SK-N-SH (cell line): Measurements from ENCODE around the gene PRKCA. TPM values are rescaled to one million over a fixed set of nuclear protein-coding genes. Genes with fewer than 3 reads are reported as not detected.

Source experiments
- CTCF ChIA-PET: fragments of 300-600, 350-600 bp; formaldehyde crosslinking; extraction: SDS; loops from one replicate; lab custom pipeline; 2021; lab: Yijun Ruan, JAX
- POLR2A ChIA-PET: fragments of 350-600 bp; sonication (Branson Sonifier 250); formaldehyde crosslinking; extraction: SDS; loops from one replicate; lab custom pipeline; 2020; ENCODE audit warnings: antibody characterized with exemption, inconsistent platforms; lab: Yijun Ruan, JAX
- DNase-seq: peaks from one replicate; pipeline ENCODE4 v3.0.0; 2012
- H2AFZ ChIP-seq: fragments of 200-600 bp; sonication (generic); 2 replicates; pipeline ENCODE4 v1.8.1; 2016; ENCODE audit warnings: antibody characterized with exemption, mild to moderate bottlenecking, low read depth
- H3F3A ChIP-seq: fragments of 200-600 bp; sonication (generic); replicated peaks from 2 replicates; pipeline ENCODE3; 2016; ENCODE audit warnings: antibody characterized with exemption, mild to moderate bottlenecking; ENCODE audit not compliant: insufficient read depth
- H3K27ac ChIP-seq, 2 experiments: fragments of 200-500 bp in 1 of 2; fragments of 200-600 bp in 1 of 2; sonication (Bioruptor generic) in 1 of 2; sonication (generic), shearing (Covaris generic) in 1 of 2; 2 replicates each; pipeline versions ENCODE4 v1.5.1 to v1.6.1; 2014 to 2016; ENCODE audit warnings: low read depth in 2 of 2, inconsistent platforms in 1 of 2, low read length in 1 of 2, mild to moderate bottlenecking in 1 of 2, mixed read lengths in 1 of 2
- H3K27me3 ChIP-seq: fragments of 200-600 bp; sonication (generic), shearing (Covaris generic); 2 replicates; pipeline ENCODE4 v1.6.1; 2016; ENCODE audit warnings: mixed run types; ENCODE audit not compliant: insufficient read depth
- H3K36me3 ChIP-seq, 2 experiments: fragments of 200-500 bp in 1 of 2; fragments of 200-600 bp in 1 of 2; sonication (Bioruptor generic) in 1 of 2; sonication (generic) in 1 of 2; replicated peaks in 1 of 2; 2 replicates each; pipeline versions ENCODE3 to v1.5.1; 2014 to 2016; ENCODE audit warnings: low read length in 1 of 2, mild to moderate bottlenecking in 1 of 2; ENCODE audit not compliant: insufficient read depth in 2 of 2, control insufficient read depth in 1 of 2
- H3K4me1 ChIP-seq, 2 experiments: fragments of 200-500 bp in 1 of 2; fragments of 200-600 bp in 1 of 2; sonication (Bioruptor generic) in 1 of 2; sonication (generic), shearing (Covaris generic) in 1 of 2; 2 replicates each; pipeline versions ENCODE4 v1.5.1 to v1.6.1; 2014 to 2016; ENCODE audit warnings: low read depth in 1 of 2, low read length in 1 of 2, mixed run types in 1 of 2; ENCODE audit not compliant: insufficient read depth in 2 of 2, control insufficient read depth in 1 of 2
- H3K4me2 ChIP-seq: fragments of 200-600 bp; sonication (generic), shearing (Covaris generic); 2 replicates; pipeline ENCODE4 v1.6.1; 2017; ENCODE audit warnings: mixed run types
- H3K4me3 ChIP-seq, 2 experiments: fragments of 200-500 bp in 1 of 2; fragments of 200-600 bp in 1 of 2; sonication (Bioruptor generic) in 1 of 2; sonication (generic), shearing (Covaris generic) in 1 of 2; 2 replicates each; pipeline versions ENCODE4 v1.5.1 to v1.8.1; 2014 to 2016; ENCODE audit warnings: low read depth in 2 of 2, inconsistent platforms in 1 of 2, low read length in 1 of 2, mild to moderate bottlenecking in 1 of 2, mixed read lengths in 1 of 2, moderate library complexity in 1 of 2
- H3K79me2 ChIP-seq: fragments of 200-600 bp; sonication (generic); 2 replicates; pipeline ENCODE4 v1.8.1; 2017; ENCODE audit warnings: mild to moderate bottlenecking; ENCODE audit not compliant: insufficient read depth
- H3K9ac ChIP-seq: fragments of 200-600 bp; sonication (generic); 2 replicates; pipeline ENCODE4 v1.6.1; 2017; ENCODE audit warnings: mixed run types
- H3K9me2 ChIP-seq: fragments of 200-600 bp; sonication (generic); 2 replicates; pipeline ENCODE4 v1.6.1; 2017; ENCODE audit warnings: mixed run types
- H3K9me3 ChIP-seq: fragments of 200-600 bp; sonication (generic); 2 replicates; pipeline ENCODE4 v1.6.1; 2017; ENCODE audit warnings: mixed run types, mild to moderate bottlenecking, moderate library complexity
- H4K20me1 ChIP-seq: fragments of 200-600 bp; sonication (generic); 2 replicates; pipeline ENCODE4 v1.6.1; 2017; ENCODE audit warnings: mild to moderate bottlenecking, mixed run types; ENCODE audit not compliant: insufficient read depth
- EP300 ChIP-seq, 2 experiments: IDR thresholded peaks; 2 replicates each; pipeline versions ENCODE4 v1.4.0 to v1.6.1; 2012; ENCODE audit warnings: borderline replicate concordance in 1 of 2, low read depth in 1 of 2, low read length in 1 of 2
- FOXM1 ChIP-seq: IDR thresholded peaks from 2 replicates; pipeline ENCODE4 v1.4.0; 2012; ENCODE audit warnings: low read depth, mild to moderate bottlenecking
- GATA2 ChIP-seq: sonication (generic); formaldehyde crosslinking; IDR thresholded peaks from 2 replicates; pipeline ENCODE4 v1.5.0; 2020; ENCODE audit warnings: mild to moderate bottlenecking, missing genetic modification reagents
- MEF2A ChIP-seq: IDR thresholded peaks from 2 replicates; pipeline ENCODE4 v1.4.0; 2012; ENCODE audit warnings: low read depth, borderline replicate concordance
- NRF1 ChIP-seq: IDR thresholded peaks from 2 replicates; pipeline ENCODE4 v1.6.1; 2012; ENCODE audit warnings: low read depth, mild to moderate bottlenecking, low read length
- POLR2AphosphoS5 ChIP-seq: IDR thresholded peaks from 2 replicates; pipeline ENCODE4 v1.6.1; 2012; ENCODE audit warnings: low read depth, low read length
- RCOR1 ChIP-seq: fragments of 150-350 bp; IDR thresholded peaks from 2 replicates; pipeline ENCODE4 v1.6.1; 2017; ENCODE audit warnings: antibody characterized with exemption, low read length
- RFX5 ChIP-seq: IDR thresholded peaks from 2 replicates; pipeline ENCODE4 v1.6.1; 2012; ENCODE audit warnings: mild to moderate bottlenecking, improper control_type of control experiment, low read length
- RXRA ChIP-seq: IDR thresholded peaks from 2 replicates; pipeline ENCODE4 v1.4.0; 2012; ENCODE audit warnings: low read depth, mild to moderate bottlenecking, borderline replicate concordance
- SMC3 ChIP-seq: IDR thresholded peaks from 2 replicates; pipeline ENCODE4 v1.6.1; 2012; ENCODE audit warnings: low read depth, low read length, improper control_type of control experiment
- TAF1 ChIP-seq: IDR thresholded peaks from 2 replicates; pipeline ENCODE4 v1.6.1; 2012; ENCODE audit warnings: low read depth, mild to moderate bottlenecking, low read length, moderate library complexity, borderline replicate concordance
- TEAD4 ChIP-seq: IDR thresholded peaks from 2 replicates; pipeline ENCODE4 v1.4.0; 2012; ENCODE audit warnings: mild to moderate bottlenecking, borderline replicate concordance; ENCODE audit not compliant: insufficient read depth
- YY1 ChIP-seq: IDR thresholded peaks from 2 replicates; pipeline ENCODE4 v1.4.0; 2012; ENCODE audit warnings: low read depth, mild to moderate bottlenecking
- WGBS: methylation state at CpG from one replicate; pipeline ENCODE4 v1.1.6; 2017; ENCODE audit warnings: low lambda C conversion rate; 5-methylcytosine and 5-hydroxymethylcytosine counted together
- polyA plus RNA-seq, 3 experiments: library from polyadenylated mRNA; depleted of rRNA; stranded (reverse); fragments of >200 nt; gene quantifications; 2 replicates each; pipeline ENCODE4 v1.2.3, GENCODE V29; 2012
- TF ChIP-seq, protein P1 (sequence below): fragments of 150-350 bp; IDR thresholded peaks from 2 replicates; pipeline ENCODE4 v1.6.1; 2017; ENCODE audit warnings: antibody characterized with exemption, low read length, low read depth, borderline replicate concordance
- TF ChIP-seq, protein P2 (sequence below): IDR thresholded peaks from 2 replicates; pipeline ENCODE4; 2012
- TF ChIP-seq, protein P3 (sequence below): IDR thresholded peaks from 2 replicates; pipeline ENCODE4 v1.6.1; 2012; ENCODE audit warnings: mild to moderate bottlenecking, low read depth, low read length, moderate library complexity
- TF ChIP-seq, protein P4 (sequence below): IDR thresholded peaks from 2 replicates; pipeline ENCODE4 v1.4.0; 2012; ENCODE audit warnings: low read depth, borderline replicate concordance

PRKCA gene
- polyA plus RNA-seq, 1 of the 3 experiments (the other 2 are of a cell fraction) = 108 TPM

DNA sequence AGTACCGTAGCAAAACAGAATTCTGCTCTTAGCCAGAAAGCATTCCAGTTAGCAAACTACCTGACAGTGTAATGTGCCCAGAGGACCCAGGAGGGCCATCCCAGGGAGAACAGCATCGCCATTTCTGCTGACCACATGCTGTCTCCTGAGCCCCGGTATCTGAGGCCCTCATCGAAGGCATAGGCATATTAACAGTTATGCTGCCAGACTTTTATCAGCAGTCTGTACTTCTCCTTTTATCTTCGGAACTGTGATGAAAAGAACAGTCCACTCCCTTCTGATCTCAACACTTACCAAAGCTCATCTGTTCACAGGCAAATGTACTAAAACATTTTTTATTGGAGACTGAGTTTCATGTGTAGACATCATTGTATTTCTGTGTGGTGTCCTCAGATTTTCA lies 236.4 kb downstream of the PRKCA start:
- Histone ChIP-seq H3F3A (peaks cover 46% of the 10 kb centered on the region), H3K9me3 (no peaks in the 10 kb centered on the region), H3K79me2 (peaks cover 87% of the 10 kb centered on the region), H2AFZ (no peak overlapping the region), H3K36me3 (peaks cover 0 to 9% of the 10 kb centered on the region in 2 experiments), H3K4me3 (no peak overlapping the region), H3K27ac (peak overlapping the region; percentile 54 to 93), H3K27me3 (no peaks in the 10 kb centered on the region), H3K4me2 (no peak overlapping the region), H3K9ac (no peak overlapping the region), H3K4me1 (peaks cover 46 to 52% of the 10 kb centered on the region in 2 experiments), H4K20me1 (no peaks in the 10 kb centered on the region; the same call in 1 of the 2 replicates), H3K9me2 (no peaks in the 10 kb centered on the region)
- DNase-seq = peak; percentile 55
- POLR2A ChIA-PET = no interaction called here
- WGBS = 74% methylated on average over 5 of the region's 5 CpGs
- CTCF ChIA-PET = interaction anchor here (1.8 to 2.0 kb wide), 2 partner anchors 12 to 27 kb away, joined by 4 read pairs; no protein-coding TSS in a partner anchor
- TF ChIP-seq NRF1 (no peak), GATA2 (CRISPR knock-in tag) (peak; percentile 45), TAF1 (no peak), RCOR1 (0 out of 2 replicates have a peak, but pooled peaks have one; percentile 22), FOXM1 (no peak)
- TF ChIP-seq, protein P1, sequence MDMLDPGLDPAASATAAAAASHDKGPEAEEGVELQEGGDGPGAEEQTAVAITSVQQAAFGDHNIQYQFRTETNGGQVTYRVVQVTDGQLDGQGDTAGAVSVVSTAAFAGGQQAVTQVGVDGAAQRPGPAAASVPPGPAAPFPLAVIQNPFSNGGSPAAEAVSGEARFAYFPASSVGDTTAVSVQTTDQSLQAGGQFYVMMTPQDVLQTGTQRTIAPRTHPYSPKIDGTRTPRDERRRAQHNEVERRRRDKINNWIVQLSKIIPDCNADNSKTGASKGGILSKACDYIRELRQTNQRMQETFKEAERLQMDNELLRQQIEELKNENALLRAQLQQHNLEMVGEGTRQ = no peak

DNA sequence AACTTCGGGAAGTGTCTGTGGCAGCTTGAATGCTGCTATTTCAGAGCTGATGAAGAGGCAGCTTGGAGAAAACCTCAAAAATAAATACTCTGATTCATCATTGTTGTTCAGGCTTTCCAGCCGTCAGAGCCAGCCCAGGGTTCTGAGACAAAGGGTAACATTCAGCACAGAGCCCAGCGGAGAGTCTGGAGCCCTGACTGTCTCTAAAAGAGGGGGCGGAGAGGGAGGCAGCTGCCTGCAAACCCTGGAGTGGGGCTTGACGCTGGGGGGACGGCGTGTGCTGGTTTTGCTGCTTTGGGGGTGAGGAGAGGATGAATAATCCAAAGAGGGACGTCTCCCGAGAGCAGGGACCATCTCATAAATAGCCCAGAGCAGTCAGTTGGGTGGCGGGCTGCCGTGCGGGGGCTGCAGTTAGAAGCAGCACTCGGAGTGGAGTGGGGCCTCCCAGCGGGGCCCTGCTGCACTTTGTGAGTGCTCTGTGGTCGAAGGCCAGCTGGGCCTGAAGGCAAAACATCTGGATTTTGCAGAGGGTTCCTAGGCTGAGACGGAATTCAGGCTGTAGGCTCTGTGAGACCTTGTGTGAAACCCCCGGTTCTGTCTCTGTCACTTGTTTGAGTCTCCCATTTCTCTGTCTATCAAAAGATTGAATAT lies 237.8 kb downstream of the PRKCA start:
- H3K9me3 ChIP-seq = no peaks in the 10 kb centered on the region
- no peaks in the 10 kb centered on the region; the same call in 1 of the 2 replicates for H4K20me1 ChIP-seq
- ChIA-PET POLR2A (interaction anchor here (0.6 kb wide), 1 partner anchor 137 kb away, joined by 4 read pairs; no protein-coding TSS in a partner anchor), CTCF (interaction anchor here (0.9 to 2.0 kb wide), 6 partner anchors 13 to 816 kb away, joined by 3 to 6 read pairs (median 3); no protein-coding TSS in a partner anchor)
- 0 out of 4 replicates have a peak overlapping the region, but pooled peaks of 1 of the 2 experiments have one; percentile 2 for H3K4me3 ChIP-seq
- H3K9ac ChIP-seq = peak overlapping the region; percentile 54
- H3K9me2 ChIP-seq = no peaks in the 10 kb centered on the region
- peak overlapping the region; percentile 39 to 93 for H3K27ac ChIP-seq
- peaks cover 43 to 55% of the 10 kb centered on the region in 2 experiments for H3K4me1 ChIP-seq
- no peak overlapping the region for H2AFZ ChIP-seq
- no peaks in the 10 kb centered on the region for H3K27me3 ChIP-seq
- 51% methylated on average over 17 of the region's 17 CpGs for WGBS
- H3F3A ChIP-seq = peaks cover 61% of the 10 kb centered on the region
- DNase-seq = peak; percentile 48
- peaks cover 0 to 14% of the 10 kb centered on the region in 2 experiments for H3K36me3 ChIP-seq
- peaks cover 87% of the 10 kb centered on the region for H3K79me2 ChIP-seq
- peak overlapping the region; percentile 67 for H3K4me2 ChIP-seq
- TF ChIP-seq YY1 = no peak; the same call in 1 of the 2 replicates
- no peak for TF ChIP-seq RFX5
- TF ChIP-seq FOXM1 = 0 out of 2 replicates have a peak, but pooled peaks have one; percentile 16
- TF ChIP-seq POLR2AphosphoS5 = peak; percentile 50; the same call in 1 of the 2 replicates
- TF ChIP-seq, protein P2, sequence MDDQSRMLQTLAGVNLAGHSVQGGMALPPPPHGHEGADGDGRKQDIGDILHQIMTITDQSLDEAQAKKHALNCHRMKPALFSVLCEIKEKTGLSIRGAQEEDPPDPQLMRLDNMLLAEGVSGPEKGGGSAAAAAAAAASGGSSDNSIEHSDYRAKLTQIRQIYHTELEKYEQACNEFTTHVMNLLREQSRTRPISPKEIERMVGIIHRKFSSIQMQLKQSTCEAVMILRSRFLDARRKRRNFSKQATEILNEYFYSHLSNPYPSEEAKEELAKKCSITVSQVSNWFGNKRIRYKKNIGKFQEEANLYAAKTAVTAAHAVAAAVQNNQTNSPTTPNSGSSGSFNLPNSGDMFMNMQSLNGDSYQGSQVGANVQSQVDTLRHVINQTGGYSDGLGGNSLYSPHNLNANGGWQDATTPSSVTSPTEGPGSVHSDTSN = peak; percentile 65
- no peak for TF ChIP-seq SMC3
- TF ChIP-seq RXRA = no peak; the same call in 1 of the 2 replicates
- peak; percentile 60; the same call in 1 of the 2 replicates for TF ChIP-seq TEAD4
- TF ChIP-seq, protein P3, sequence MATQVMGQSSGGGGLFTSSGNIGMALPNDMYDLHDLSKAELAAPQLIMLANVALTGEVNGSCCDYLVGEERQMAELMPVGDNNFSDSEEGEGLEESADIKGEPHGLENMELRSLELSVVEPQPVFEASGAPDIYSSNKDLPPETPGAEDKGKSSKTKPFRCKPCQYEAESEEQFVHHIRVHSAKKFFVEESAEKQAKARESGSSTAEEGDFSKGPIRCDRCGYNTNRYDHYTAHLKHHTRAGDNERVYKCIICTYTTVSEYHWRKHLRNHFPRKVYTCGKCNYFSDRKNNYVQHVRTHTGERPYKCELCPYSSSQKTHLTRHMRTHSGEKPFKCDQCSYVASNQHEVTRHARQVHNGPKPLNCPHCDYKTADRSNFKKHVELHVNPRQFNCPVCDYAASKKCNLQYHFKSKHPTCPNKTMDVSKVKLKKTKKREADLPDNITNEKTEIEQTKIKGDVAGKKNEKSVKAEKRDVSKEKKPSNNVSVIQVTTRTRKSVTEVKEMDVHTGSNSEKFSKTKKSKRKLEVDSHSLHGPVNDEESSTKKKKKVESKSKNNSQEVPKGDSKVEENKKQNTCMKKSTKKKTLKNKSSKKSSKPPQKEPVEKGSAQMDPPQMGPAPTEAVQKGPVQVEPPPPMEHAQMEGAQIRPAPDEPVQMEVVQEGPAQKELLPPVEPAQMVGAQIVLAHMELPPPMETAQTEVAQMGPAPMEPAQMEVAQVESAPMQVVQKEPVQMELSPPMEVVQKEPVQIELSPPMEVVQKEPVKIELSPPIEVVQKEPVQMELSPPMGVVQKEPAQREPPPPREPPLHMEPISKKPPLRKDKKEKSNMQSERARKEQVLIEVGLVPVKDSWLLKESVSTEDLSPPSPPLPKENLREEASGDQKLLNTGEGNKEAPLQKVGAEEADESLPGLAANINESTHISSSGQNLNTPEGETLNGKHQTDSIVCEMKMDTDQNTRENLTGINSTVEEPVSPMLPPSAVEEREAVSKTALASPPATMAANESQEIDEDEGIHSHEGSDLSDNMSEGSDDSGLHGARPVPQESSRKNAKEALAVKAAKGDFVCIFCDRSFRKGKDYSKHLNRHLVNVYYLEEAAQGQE = peak; percentile 60
- peak in 1 of 2 experiments; percentile 68; a peak in 1 of 4 replicates for TF ChIP-seq EP300 (IDR thresholded peaks at IDR 0.05; ENCODE audit: borderline replicate concordance in 1 of 2, low read depth in 1 of 2, low read length in 1 of 2)
- no peak for TF ChIP-seq GATA2 (CRISPR knock-in tag)
- TF ChIP-seq TAF1 = peak; percentile 16; the same call in 1 of the 2 replicates
- TF ChIP-seq, protein P4, sequence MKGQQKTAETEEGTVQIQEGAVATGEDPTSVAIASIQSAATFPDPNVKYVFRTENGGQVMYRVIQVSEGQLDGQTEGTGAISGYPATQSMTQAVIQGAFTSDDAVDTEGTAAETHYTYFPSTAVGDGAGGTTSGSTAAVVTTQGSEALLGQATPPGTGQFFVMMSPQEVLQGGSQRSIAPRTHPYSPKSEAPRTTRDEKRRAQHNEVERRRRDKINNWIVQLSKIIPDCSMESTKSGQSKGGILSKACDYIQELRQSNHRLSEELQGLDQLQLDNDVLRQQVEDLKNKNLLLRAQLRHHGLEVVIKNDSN = no peak
- TF ChIP-seq MEF2A = 0 out of 2 replicates have a peak, but pooled peaks have one; percentile 30
